HCT116 (cell line): Measurements from ENCODE around the gene PDE6G. TPM values are rescaled to one million over a fixed set of nuclear protein-coding genes. Genes with fewer than 3 reads are reported as not detected.

Source experiments
- ATAC-seq: fragments of 200-7000 bp; cut with Tn5 transposase; 2 replicates; pipeline ENCODE4 v1.9.1; 2020; ENCODE audit warnings: mild to moderate bottlenecking, moderate library complexity
- BruUV-seq: library from RNA; stranded (reverse); fragments of 400-500 nt; replicated peaks from 2 replicates; lab custom pipeline; 2021; lab: Mats Ljungman, UMichigan
- CTCF ChIA-PET: fragments of 300-600 bp; sonication (Branson Sonifier 250); formaldehyde crosslinking; loops from one replicate; lab custom pipeline; 2021; ENCODE audit warnings: antibody characterized with exemption; lab: Charles Lee
- POLR2A ChIA-PET: fragments of 300-600, 350-600 bp; sonication (Branson Sonifier 250); formaldehyde crosslinking; loops from one replicate; lab custom pipeline; 2021; ENCODE audit warnings: antibody characterized with exemption; lab: Charles Lee
- RAD21 ChIA-PET, 2 experiments: fragments of 300-600 bp; sonication (Branson Sonifier 250); formaldehyde crosslinking; loops; one replicate each; lab custom pipeline; 2023; ENCODE audit warnings: low total read pairs in 2 of 2; ENCODE audit not compliant: uncharacterized antibody in 2 of 2, unreplicated experiment in 2 of 2, low non-redundant PET in 1 of 2; lab: Charles Lee
- DNase-seq: peaks from one replicate; pipeline ENCODE4 v3.0.0-alpha.2; 2010; ENCODE audit warnings: low read depth, low spot score
- H2AFZ ChIP-seq: fragments of 200-600 bp; shearing (Covaris generic), sonication (generic); 2 replicates; pipeline ENCODE4 v1.6.1; 2017; ENCODE audit warnings: low read depth, mixed run types, mixed read lengths, antibody characterized with exemption, low read length; ENCODE audit not compliant: poor library complexity, severe bottlenecking
- H3K27ac ChIP-seq: 2 replicates; pipeline ENCODE4 v1.5.1; 2012; ENCODE audit warnings: low read depth, low read length
- H3K27me3 ChIP-seq: fragments of 200-600 bp; sonication (generic); 2 replicates; pipeline ENCODE4 v1.6.1; 2016; ENCODE audit warnings: mixed run types, low read length, mixed read lengths; ENCODE audit not compliant: insufficient read depth
- H3K36me3 ChIP-seq, 2 experiments: fragments of 200-500 bp in 1 of 2; fragments of 200-600 bp in 1 of 2; sonication (Bioruptor generic) in 1 of 2; sonication (generic) in 1 of 2; 2 replicates each; pipeline versions ENCODE4 v1.5.1 to v1.6.1; 2014 to 2016; ENCODE audit warnings: low read length in 2 of 2, inconsistent platforms in 1 of 2, mixed read lengths in 1 of 2, mixed run types in 1 of 2; ENCODE audit not compliant: insufficient read depth in 2 of 2, control insufficient read depth in 1 of 2
- H3K4me1 ChIP-seq, 2 experiments: fragments of 200-600 bp in 1 of 2; sonication (generic) in 1 of 2; 2 replicates each; pipeline versions ENCODE4 v1.5.1 to v1.6.1; 2012 to 2017; ENCODE audit warnings: low read length in 2 of 2, inconsistent platforms in 1 of 2, mild to moderate bottlenecking in 1 of 2, mixed read lengths in 1 of 2, mixed run types in 1 of 2, moderate library complexity in 1 of 2; ENCODE audit not compliant: insufficient read depth in 2 of 2, control insufficient read depth in 1 of 2
- H3K4me2 ChIP-seq: fragments of 200-600 bp; sonication (generic); 2 replicates; pipeline ENCODE4 v1.6.1; 2017; ENCODE audit warnings: mixed run types, low read length, mixed read lengths
- H3K4me3 ChIP-seq, 2 experiments: fragments of 200-600 bp in 1 of 2; sonication (generic) in 1 of 2; replicated peaks in 1 of 2; 2 replicates each; pipeline ENCODE4 v1.5.1; 2011 to 2016; ENCODE audit warnings: low read length in 2 of 2, control low read depth in 1 of 2, low read depth in 1 of 2, mild to moderate bottlenecking in 1 of 2, mixed read lengths in 1 of 2, mixed run types in 1 of 2
- H3K79me2 ChIP-seq: fragments of 200-600 bp; sonication (generic); 2 replicates; pipeline ENCODE4 v1.6.1; 2017; ENCODE audit warnings: mild to moderate bottlenecking, mixed run types, low read length, moderate library complexity, mixed read lengths; ENCODE audit not compliant: insufficient read depth
- H3K9ac ChIP-seq: fragments of 200-600 bp; sonication (generic); 2 replicates; pipeline ENCODE4 v1.6.1; 2016; ENCODE audit warnings: low read length, mixed read lengths
- H3K9me2 ChIP-seq: fragments of 200-600 bp; sonication (generic), shearing (Covaris generic); 2 replicates; pipeline ENCODE4 v1.6.1; 2017; ENCODE audit warnings: mixed run types, mild to moderate bottlenecking, moderate library complexity; ENCODE audit not compliant: insufficient read depth
- H3K9me3 ChIP-seq, 2 experiments: fragments of 200-500 bp in 1 of 2; fragments of 200-600 bp in 1 of 2; sonication (Bioruptor generic) in 1 of 2; sonication (generic) in 1 of 2; 2 replicates each; pipeline ENCODE4 v1.6.1; 2014 to 2017; ENCODE audit warnings: low read length in 2 of 2, mixed read lengths in 2 of 2, inconsistent platforms in 1 of 2, low read depth in 1 of 2, mild to moderate bottlenecking in 1 of 2, mixed run types in 1 of 2, moderate library complexity in 1 of 2; ENCODE audit not compliant: control insufficient read depth in 1 of 2, insufficient read depth in 1 of 2
- H4K20me1 ChIP-seq: fragments of 200-600 bp; sonication (generic), shearing (Covaris generic); 2 replicates; pipeline ENCODE4 v1.6.1; 2017; ENCODE audit warnings: mixed run types, mild to moderate bottlenecking, moderate library complexity; ENCODE audit not compliant: insufficient read depth
- CBX3 ChIP-seq: IDR thresholded peaks from 2 replicates; pipeline ENCODE4 v1.6.1; 2012; ENCODE audit warnings: low read depth
- ELF1 ChIP-seq: IDR thresholded peaks from 2 replicates; pipeline ENCODE4 v1.6.1; 2012; ENCODE audit warnings: low read depth, borderline replicate concordance
- EZH2phosphoT487 ChIP-seq: fragments of 200-600 bp; IDR thresholded peaks from 2 replicates; pipeline ENCODE4 v1.6.1; 2018; ENCODE audit warnings: antibody characterized with exemption, borderline replicate concordance
- JUND ChIP-seq: IDR thresholded peaks from 2 replicates; pipeline ENCODE4 v1.6.1; 2012
- MAX ChIP-seq: IDR thresholded peaks from 2 replicates; pipeline ENCODE4 v1.6.1; 2012
- POLR2AphosphoS5 ChIP-seq: IDR thresholded peaks from 2 replicates; pipeline ENCODE4 v1.6.1; 2011; ENCODE audit warnings: mild to moderate bottlenecking, low read depth, low read length, moderate library complexity
- RAD21 ChIP-seq: IDR thresholded peaks from 2 replicates; pipeline ENCODE4 v1.6.1; 2012; ENCODE audit warnings: low read depth, mild to moderate bottlenecking
- REST ChIP-seq: IDR thresholded peaks from 2 replicates; pipeline ENCODE4 v1.6.1; 2012; ENCODE audit warnings: low read depth
- SIN3A ChIP-seq: IDR thresholded peaks from 2 replicates; pipeline ENCODE4 v1.6.1; 2012; ENCODE audit warnings: low read depth
- SP1 ChIP-seq: IDR thresholded peaks from 2 replicates; pipeline ENCODE4 v1.6.1; 2012; ENCODE audit warnings: low read depth
- TCF7L2 ChIP-seq: IDR thresholded peaks from 2 replicates; pipeline ENCODE4 v1.7.0; 2011; ENCODE audit warnings: borderline replicate concordance, inconsistent platforms; ENCODE audit not compliant: insufficient read depth, insufficient read length; ENCODE audit errors: extremely low read depth
- YY1 ChIP-seq: IDR thresholded peaks from 2 replicates; pipeline ENCODE4 v1.6.1; 2011; ENCODE audit warnings: low read length, low read depth, moderate library complexity, mild to moderate bottlenecking; ENCODE audit not compliant: insufficient replicate concordance; ENCODE audit errors: extremely low read depth
- ZBTB33 ChIP-seq: IDR thresholded peaks from 2 replicates; pipeline ENCODE4 v1.6.1; 2011; ENCODE audit warnings: mild to moderate bottlenecking, low read length, moderate library complexity; ENCODE audit not compliant: insufficient replicate concordance; ENCODE audit errors: extremely low read depth
- ZNF274 ChIP-seq: fragments of 200-500 bp; sonication (Bioruptor generic); IDR thresholded peaks from 2 replicates; pipeline ENCODE4 v1.6.1; 2014; ENCODE audit warnings: mild to moderate bottlenecking, low read depth, low read length, inconsistent platforms
- intact Hi-C: fragments of 100-400 bp; cut with micrococcal nuclease; formaldehyde crosslinking; loops from 2 replicates; pipeline ENCODE4 v1.10.0; 2022
- total RNA-seq: library from RNA; stranded (reverse); gene quantifications from one replicate; pipeline ENCODE4 v1.2.1, GENCODE V29; 2021; ENCODE audit not compliant: unreplicated experiment

Gene PDE6G
- total RNA-seq, 1 experiment from 2014 or later, result not detected

GRCh38 chr17:81647640-81648012 lies 8.7 kb downstream of the PDE6G start:
- Histone ChIP-seq H3K36me3 (no peaks in the 10 kb centered on the region), H3K27me3 (no peaks in the 10 kb centered on the region), H4K20me1 (no peaks in the 10 kb centered on the region), H3K9ac (no peak overlapping the region), H3K4me2 (no peak overlapping the region), H3K27ac (no peak overlapping the region), H3K4me1 (peaks cover 7 to 14% of the 10 kb centered on the region in 2 experiments; a peak in 3 of 4 replicates), H2AFZ (no peak overlapping the region), H3K9me2 (no peaks in the 10 kb centered on the region), H3K9me3 (peaks cover 0 to 5% of the 10 kb centered on the region in 2 experiments; a peak in 1 of 4 replicates), H3K4me3 (no peak overlapping the region), H3K79me2 (no peaks in the 10 kb centered on the region)
- DNase-seq (no peak), ATAC-seq (no peak)
- BruUV-seq, result no TSS peak
- CTCF ChIA-PET, result no interaction called here
- RAD21 ChIA-PET, result no interaction called here
- intact Hi-C loops, result no loop called here
- TF ChIP-seq POLR2AphosphoS5, result no peak
- TF ChIP-seq SIN3A, result no peak
- no peak for TF ChIP-seq SP1
- TF ChIP-seq TCF7L2, result no peak
- no peak for TF ChIP-seq MAX
- no peak for TF ChIP-seq JUND
- TF ChIP-seq YY1, result no peak
- no peak for TF ChIP-seq ELF1
- TF ChIP-seq CBX3, result no peak
- no peak for TF ChIP-seq ZNF274
- TF ChIP-seq REST, result no peak
- TF ChIP-seq RAD21, result no peak
- no peak for TF ChIP-seq ZBTB33
- TF ChIP-seq EZH2phosphoT487, result no peak
- POLR2A ChIA-PET, result no interaction called here
